Amniotic stem cell (primary cell): ENCODE measurements around the gene TOLLIP.
"Not testable (repeated sequence)": the region's sequence is repeated elsewhere in the genome, so short reads cannot be mapped to it uniquely, and the experiment has no call there.

Source experiments
- DNase-seq: peaks from one replicate; lab custom pipeline; 2025; lab: John Stamatoyannopoulos, UW

TOLLIP gene

DNA sequence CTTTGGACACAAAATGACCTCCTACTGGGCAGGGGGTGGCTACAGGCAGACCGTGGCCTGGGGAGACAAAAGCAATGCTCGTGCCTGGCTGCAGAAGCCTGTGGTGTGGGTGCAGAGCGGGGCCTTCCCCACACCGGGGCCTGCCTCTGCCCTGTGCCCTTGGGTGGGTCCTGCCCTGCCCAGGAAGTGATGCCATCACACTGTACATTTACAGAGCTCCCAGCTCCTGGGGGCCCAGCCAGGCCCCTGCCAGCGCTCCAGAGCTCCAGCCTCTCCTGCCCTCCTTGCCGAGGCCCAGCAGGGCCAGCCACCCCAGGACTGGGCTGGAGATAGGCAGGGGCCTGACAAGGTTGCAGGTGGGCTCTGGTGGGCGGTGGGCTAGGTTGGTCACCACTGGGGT, 46.4 kb downstream of the TOLLIP start:
- no peak for DNase-seq

GRCh38 chr11:1262172-1263006, 47.0 kb downstream of the TOLLIP start:
- DNase-seq = peak; percentile 74

- DNase-seq = no peak
Measured at GRCh38 chr11:1261241-1262071, 48.0 kb downstream of the TOLLIP start.

- DNase-seq = no peak
Measured at GRCh38 chr11:1260620-1261019, 48.8 kb downstream of the TOLLIP start.

DNA sequence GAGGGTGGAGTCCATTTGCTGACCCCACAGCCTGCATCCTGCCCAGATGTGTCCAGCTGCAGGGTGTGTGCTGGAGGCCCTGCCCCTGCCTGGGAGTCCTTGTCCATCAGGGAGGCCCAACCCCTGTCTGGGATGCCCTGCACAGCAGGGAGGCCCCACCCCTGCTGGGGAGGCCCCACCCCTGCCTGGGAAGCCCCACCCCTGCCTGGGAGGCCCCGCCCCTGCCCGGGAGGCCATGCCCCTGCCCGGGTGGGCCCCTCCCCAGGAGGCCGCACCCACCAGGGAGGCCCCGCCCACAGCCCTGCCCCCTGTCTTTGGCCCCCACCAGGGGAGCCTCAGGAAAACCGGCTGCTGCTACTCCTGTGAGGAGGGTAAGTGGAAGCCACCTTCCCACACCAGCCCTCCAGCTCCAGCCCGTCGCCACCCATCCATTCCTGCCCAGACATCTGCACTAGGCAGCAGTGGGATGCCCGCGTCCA, 49.4 kb downstream of the TOLLIP start:
- no peak for DNase-seq

- DNase-seq = no peak
Measured at GRCh38 chr11:1259561-1259960, 49.9 kb downstream of the TOLLIP start.

DNA sequence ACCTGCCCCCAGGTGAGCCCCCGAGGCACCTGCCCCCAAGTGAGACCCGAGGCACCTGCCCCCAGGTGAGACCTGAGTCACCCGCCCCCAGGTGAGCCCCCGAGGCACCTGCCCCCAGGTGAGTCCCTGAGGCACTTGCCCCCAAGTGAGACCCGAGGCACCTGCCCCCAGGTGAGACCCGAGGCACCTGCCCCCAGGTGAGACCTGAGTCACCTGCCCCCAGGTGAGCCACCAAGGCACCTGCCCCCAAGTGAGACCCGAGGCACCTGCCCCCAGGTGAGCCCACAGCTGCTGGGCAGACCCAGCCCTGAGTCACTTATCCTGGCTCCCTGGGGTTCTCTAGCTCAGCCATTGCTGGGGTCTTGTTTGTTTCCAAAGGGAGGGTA, 50.4 kb downstream of the TOLLIP start:
- no peak for DNase-seq

- DNase-seq = no peak
Measured at GRCh38 chr11:1258401-1259075, 50.9 kb downstream of the TOLLIP start.

- no peak for DNase-seq
Measured at GRCh38 chr11:1257916-1258315, 51.5 kb downstream of the TOLLIP start.

DNA sequence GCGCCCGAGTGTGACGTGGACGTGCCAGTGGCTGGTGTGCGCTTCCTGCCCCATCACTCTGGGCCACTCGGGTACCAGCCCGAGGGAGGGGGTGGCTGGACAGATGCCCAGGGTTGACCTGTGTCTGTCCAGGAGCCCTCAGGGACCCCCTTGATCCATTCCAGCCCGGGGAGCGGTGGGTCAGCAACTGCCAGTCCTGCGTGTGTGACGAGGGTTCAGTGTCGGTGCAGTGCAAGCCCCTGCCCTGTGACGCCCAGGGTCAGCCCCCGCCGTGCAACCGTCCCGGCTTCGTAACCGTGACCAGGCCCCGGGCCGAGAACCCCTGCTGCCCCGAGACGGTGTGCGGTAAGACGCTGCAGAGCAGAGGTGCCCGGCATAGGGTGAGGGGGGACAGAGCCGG, 52.1 kb downstream of the TOLLIP start:
- DNase-seq = no peak

DNA sequence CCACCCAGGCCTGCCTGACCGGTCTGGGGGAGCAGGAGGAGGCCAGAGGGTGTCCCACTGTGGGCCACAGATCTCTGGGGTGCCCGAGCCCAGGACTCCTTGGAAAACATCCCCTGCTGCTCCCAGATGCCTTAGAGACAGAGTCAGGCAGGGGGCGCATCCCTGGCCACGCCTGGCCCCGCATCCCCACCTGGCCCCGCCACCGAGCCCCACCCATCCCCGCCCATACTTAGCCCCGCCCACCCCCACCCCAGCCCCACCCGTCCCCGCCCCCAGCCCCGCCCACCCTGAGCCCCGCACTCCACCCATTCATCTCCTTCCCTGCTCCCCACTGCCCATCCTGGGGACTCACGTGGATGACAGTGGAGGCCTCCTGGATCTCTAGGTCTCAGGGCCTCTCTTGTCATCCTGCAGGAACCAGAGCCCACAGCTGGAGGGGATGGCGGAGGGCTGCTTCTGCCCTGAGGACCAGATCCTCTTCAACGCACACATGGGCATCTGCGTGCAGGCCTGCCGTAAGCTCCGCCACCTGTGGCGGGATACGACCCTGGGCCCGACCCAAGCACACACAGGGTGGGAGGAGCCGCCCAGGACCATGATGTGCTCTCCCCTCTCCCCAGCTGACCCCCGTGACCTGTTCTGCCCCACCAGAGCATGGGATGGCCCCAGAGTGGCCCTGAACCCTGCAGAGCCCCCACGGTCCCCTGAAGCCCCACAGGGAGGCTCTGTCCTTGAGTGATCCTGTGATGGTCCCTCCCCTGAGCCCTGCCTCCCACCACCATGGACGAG, 53.0 kb downstream of the TOLLIP start:
- no peak for DNase-seq

- no peak for DNase-seq
Measured at GRCh38 chr11:1255151-1255550, 54.3 kb downstream of the TOLLIP start.

DNA sequence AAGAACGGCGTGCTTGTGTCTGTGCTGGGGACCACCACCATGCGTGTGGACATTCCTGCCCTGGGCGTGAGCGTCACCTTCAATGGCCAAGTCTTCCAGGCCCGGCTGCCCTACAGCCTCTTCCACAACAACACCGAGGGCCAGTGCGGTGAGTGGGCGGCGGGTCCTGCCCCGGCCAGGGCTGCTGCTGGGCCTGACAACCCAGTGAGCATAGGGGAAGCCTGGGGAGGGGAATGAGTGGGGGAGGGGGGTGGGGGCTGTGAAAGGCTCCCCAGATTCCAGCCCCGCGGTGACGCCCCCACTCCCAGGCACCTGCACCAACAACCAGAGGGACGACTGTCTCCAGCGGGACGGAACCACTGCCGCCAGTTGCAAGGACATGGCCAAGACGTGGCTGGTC, 54.7 kb downstream of the TOLLIP start:
- no peak for DNase-seq

- DNase-seq = no peak
Measured at GRCh38 chr11:1254086-1254648, 55.3 kb downstream of the TOLLIP start.

DNA sequence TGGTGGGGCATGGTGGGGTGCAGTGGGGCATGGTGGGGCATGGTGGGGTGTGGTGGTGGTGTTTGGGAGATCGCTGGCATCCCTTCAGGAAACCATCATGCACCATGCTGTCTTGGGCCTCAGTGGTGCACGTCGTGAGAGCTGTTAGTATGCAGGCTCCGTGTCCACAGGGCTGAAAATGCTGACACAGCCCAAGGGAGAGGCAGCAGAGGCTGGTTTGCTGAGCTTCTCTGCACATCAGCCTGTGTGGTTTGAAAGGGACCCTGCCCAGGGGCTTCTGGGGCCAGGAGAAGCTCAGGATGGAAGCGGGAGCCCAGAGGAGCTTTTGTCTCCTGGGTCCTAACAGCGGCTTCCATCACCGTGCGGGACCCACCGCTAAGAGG, 56.3 kb downstream of the TOLLIP start:
- no peak for DNase-seq

DNA sequence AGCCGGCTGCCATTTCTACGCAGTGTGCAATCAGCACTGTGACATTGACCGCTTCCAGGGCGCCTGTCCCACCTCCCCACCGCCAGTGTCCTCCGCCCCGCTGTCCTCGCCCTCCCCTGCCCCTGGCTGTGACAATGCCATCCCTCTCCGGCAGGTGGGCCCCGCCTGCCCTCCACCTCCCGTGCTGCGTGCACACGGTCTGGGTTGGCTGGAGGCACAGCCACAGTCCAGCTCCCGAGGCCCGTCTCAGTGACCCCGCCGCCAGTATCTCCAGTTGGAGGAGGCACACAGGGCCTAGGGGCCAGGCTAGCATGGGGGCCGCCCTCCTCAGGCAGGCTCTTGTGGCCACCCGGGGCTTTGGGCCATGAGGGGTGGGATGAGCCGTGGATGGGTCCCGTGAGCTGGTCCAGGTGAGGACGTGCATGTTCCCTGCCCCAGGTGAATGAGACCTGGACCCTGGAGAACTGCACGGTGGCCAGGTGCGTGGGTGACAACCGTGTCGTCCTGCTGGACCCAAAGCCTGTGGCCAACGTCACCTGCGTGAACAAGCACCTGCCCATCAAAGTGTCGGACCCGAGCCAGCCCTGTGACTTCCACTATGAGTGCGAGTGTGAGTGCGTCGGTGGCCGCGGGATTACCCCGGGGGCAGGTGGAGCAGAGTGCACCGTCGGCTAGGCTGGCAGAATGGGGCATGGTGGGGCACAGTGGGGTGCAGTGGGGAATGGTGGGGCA, 56.9 kb downstream of the TOLLIP start:
- no peak for DNase-seq

- no peak for DNase-seq
Measured at GRCh38 chr11:1251236-1251770, 58.1 kb downstream of the TOLLIP start.

DNA sequence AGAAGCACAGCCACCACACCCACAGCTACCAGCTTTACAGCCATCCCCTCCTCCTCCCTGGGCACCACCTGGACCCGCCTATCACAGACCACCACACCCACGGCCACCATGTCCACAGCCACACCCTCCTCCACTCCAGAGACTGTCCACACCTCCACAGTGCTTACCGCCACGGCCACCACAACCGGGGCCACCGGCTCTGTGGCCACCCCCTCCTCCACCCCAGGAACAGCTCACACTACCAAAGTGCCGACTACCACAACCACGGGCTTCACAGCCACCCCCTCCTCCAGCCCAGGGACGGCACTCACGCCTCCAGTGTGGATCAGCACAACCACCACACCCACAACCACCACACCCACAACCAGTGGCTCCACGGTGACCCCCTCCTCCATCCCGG, 59.0 kb downstream of the TOLLIP start:
- not testable (repeated sequence) for DNase-seq

DNA sequence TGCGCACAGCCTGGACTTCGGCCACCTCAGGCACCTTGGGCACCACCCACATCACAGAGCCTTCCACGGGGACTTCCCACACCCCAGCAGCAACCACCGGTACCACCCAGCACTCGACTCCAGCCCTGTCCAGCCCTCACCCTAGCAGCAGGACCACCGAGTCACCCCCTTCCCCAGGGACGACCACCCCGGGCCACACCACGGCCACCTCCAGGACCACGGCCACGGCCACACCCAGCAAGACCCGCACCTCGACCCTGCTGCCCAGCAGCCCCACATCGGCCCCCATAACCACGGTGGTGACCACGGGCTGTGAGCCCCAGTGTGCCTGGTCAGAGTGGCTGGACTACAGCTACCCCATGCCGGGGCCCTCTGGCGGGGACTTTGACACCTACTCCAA, 60.5 kb downstream of the TOLLIP start:
- not testable (repeated sequence) for DNase-seq

- not testable (repeated sequence) for DNase-seq
Measured at GRCh38 chr11:1247026-1247425, 62.4 kb downstream of the TOLLIP start.
